Measurements from ENCODE around the gene VSNL1. TPM values are rescaled to one million over a fixed set of nuclear protein-coding genes. Genes with fewer than 3 reads are reported as not detected.

The VSNL1 gene
- total RNA-seq, 1 donor from 2014 or later = 19.2 TPM

DNA sequence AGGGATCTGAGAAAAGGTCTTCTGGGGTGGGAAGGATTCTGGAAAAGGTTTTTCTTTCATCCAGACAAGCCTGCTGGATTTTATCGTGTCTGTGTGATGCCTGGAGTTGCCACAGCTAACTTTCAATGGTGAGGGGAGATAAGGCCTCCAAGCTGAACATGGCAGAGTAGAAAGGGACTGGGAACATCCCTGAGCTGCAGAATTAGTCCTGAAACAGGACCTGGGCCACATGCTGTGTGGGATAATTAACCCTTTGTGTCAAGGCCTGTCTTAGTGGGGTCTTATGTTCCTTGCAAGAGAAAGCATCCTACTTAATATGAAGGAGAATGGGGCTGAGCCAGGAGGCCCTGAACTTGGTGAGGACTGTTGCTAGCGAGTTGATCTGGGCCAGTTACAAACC is 66.4 kb downstream of the VSNL1 start:
- H3K4me1 ChIP-seq = no peaks in the 10 kb centered on the region
- H3K27me3 ChIP-seq = no peaks in the 10 kb centered on the region
- intact Hi-C loops (cut with DNase I) = no loop called here
- no peaks in the 10 kb centered on the region for H3K9me3 ChIP-seq
- H3K27ac ChIP-seq = no peak overlapping the region
- TF ChIP-seq, protein P1, sequence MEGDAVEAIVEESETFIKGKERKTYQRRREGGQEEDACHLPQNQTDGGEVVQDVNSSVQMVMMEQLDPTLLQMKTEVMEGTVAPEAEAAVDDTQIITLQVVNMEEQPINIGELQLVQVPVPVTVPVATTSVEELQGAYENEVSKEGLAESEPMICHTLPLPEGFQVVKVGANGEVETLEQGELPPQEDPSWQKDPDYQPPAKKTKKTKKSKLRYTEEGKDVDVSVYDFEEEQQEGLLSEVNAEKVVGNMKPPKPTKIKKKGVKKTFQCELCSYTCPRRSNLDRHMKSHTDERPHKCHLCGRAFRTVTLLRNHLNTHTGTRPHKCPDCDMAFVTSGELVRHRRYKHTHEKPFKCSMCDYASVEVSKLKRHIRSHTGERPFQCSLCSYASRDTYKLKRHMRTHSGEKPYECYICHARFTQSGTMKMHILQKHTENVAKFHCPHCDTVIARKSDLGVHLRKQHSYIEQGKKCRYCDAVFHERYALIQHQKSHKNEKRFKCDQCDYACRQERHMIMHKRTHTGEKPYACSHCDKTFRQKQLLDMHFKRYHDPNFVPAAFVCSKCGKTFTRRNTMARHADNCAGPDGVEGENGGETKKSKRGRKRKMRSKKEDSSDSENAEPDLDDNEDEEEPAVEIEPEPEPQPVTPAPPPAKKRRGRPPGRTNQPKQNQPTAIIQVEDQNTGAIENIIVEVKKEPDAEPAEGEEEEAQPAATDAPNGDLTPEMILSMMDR (IDR thresholded peaks at IDR 0.05) = no peak
- TF ChIP-seq POLR2A (IDR thresholded peaks at IDR 0.05) (no peak), POLR2AphosphoS5 (IDR thresholded peaks at IDR 0.05; ENCODE audit: insufficient read depth in 1 of 2, low read depth in 1 of 2) (no peak)
- H3K36me3 ChIP-seq = no peaks in the 10 kb centered on the region
- no peak for DNase-seq (ENCODE audit: extremely low spot score in 2 of 2)
- no peak overlapping the region for H3K4me3 ChIP-seq

DNA sequence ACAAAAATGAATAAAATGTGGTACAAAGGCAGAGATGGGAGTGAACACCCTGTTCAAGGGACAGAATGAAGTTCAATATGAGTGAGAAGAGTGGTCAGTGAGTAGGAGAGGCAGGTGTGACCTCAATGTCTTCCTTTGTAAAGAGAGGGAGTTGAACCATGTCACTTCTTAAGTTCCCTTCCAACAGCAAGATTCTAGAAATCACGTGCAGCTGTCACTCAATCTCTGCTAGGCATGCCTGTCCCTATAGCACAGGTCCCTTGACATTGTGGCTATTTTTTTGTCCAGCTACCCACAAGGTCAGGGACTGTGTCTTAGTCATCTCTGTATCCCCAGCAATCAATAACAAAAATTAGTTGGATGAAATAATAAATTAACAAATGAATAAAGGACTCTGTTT is 66.9 kb downstream of the VSNL1 start:
- intact Hi-C loops (cut with DNase I) = no loop called here
- Histone ChIP-seq H3K36me3 (no peaks in the 10 kb centered on the region), H3K4me3 (no peak overlapping the region), H3K27me3 (no peaks in the 10 kb centered on the region), H3K9me3 (no peaks in the 10 kb centered on the region), H3K4me1 (no peaks in the 10 kb centered on the region), H3K27ac (no peak overlapping the region)
- TF ChIP-seq POLR2AphosphoS5 (IDR thresholded peaks at IDR 0.05; ENCODE audit: insufficient read depth in 1 of 2, low read depth in 1 of 2) (no peak), POLR2A (IDR thresholded peaks at IDR 0.05) (no peak)
- TF ChIP-seq, protein P1 (IDR thresholded peaks at IDR 0.05) = no peak
- no peak for DNase-seq (ENCODE audit: extremely low spot score in 2 of 2)

DNA sequence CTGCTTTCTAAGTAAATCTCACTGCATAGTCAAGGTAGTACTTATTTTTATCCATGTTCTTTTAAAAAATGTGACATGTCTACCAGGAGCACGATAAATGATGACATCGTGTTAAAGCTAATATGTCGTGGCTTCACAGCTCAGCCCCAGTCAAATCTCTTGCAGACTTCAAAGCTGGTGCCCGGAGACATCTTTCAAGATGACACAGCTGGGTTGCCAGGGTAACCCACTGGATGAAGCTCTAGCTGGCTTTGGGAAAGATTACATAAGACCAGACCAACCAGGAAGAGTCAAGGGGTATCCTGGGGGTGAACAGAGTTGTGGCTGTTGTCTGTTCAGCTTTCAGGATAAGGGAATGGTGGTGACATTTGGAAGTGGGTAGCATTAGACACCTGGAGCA is 67.8 kb downstream of the VSNL1 start:
- no peaks in the 10 kb centered on the region for H3K36me3 ChIP-seq
- H3K27me3 ChIP-seq = no peaks in the 10 kb centered on the region
- TF ChIP-seq, protein P1 (IDR thresholded peaks at IDR 0.05) = no peak
- TF ChIP-seq POLR2AphosphoS5 (IDR thresholded peaks at IDR 0.05; ENCODE audit: insufficient read depth in 1 of 2, low read depth in 1 of 2) (no peak), POLR2A (IDR thresholded peaks at IDR 0.05) (no peak)
- no peak for DNase-seq (ENCODE audit: extremely low spot score in 2 of 2)
- H3K9me3 ChIP-seq = no peaks in the 10 kb centered on the region
- H3K4me1 ChIP-seq = no peaks in the 10 kb centered on the region
- no peak overlapping the region for H3K4me3 ChIP-seq
- H3K27ac ChIP-seq = no peak overlapping the region
- intact Hi-C loops (cut with DNase I) = no loop called here

DNA sequence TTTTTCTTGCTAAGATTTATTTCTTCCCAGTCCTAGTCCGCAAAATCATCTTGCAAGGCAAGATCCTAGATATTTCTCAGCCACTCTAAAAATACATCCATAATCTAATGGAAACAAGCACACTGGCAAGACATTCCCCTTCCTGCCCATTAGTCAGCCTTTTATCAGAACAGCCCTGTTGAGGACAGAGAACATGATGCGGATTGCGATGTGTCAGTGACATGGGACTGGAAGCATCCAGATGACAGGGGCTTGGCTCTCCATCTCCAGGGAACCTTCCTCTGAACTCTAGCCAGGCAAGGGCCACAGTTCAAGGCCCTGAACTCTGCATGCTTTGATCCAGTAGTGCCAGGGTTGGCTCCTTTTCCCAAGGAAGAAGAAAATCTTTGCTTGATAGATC is 70.0 kb downstream of the VSNL1 start:
- no peak overlapping the region for H3K4me3 ChIP-seq
- H3K36me3 ChIP-seq = no peaks in the 10 kb centered on the region
- DNase-seq (ENCODE audit: extremely low spot score in 2 of 2) = no peak
- H3K27me3 ChIP-seq = no peaks in the 10 kb centered on the region
- TF ChIP-seq, protein P1 (IDR thresholded peaks at IDR 0.05) = no peak
- TF ChIP-seq POLR2AphosphoS5 (IDR thresholded peaks at IDR 0.05; ENCODE audit: insufficient read depth in 1 of 2, low read depth in 1 of 2) (no peak), POLR2A (IDR thresholded peaks at IDR 0.05) (no peak)
- intact Hi-C loops (cut with DNase I) = no loop called here
- no peaks in the 10 kb centered on the region for H3K4me1 ChIP-seq
- H3K9me3 ChIP-seq = no peaks in the 10 kb centered on the region
- H3K27ac ChIP-seq = no peak overlapping the region

DNA sequence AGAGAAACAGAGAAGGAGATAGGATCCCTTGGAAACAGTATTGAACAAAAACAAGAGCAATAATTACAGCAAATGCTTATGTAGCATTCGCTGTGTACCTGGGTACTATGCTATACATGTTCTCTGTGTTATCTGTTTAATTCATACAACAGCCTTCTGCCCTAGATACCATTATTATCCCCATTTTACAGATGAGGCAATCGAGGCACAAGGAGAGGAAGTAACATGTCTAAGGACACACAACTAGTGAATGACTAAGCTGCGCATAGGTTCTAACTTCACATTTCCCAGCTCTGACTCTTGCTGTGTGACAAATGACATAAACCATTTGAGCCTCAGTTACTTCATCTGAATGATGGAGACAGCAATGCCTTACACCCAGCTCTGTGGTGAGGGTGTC is 70.5 kb downstream of the VSNL1 start:
- intact Hi-C loops (cut with DNase I) = no loop called here
- H3K4me3 ChIP-seq = no peak overlapping the region
- no peaks in the 10 kb centered on the region for H3K36me3 ChIP-seq
- no peak for DNase-seq (ENCODE audit: extremely low spot score in 2 of 2)
- TF ChIP-seq POLR2A (IDR thresholded peaks at IDR 0.05) (no peak), POLR2AphosphoS5 (IDR thresholded peaks at IDR 0.05; ENCODE audit: insufficient read depth in 1 of 2, low read depth in 1 of 2) (no peak)
- TF ChIP-seq, protein P1 (IDR thresholded peaks at IDR 0.05) = no peak
- no peaks in the 10 kb centered on the region for H3K4me1 ChIP-seq
- H3K9me3 ChIP-seq = no peaks in the 10 kb centered on the region
- no peaks in the 10 kb centered on the region for H3K27me3 ChIP-seq
- H3K27ac ChIP-seq = no peak overlapping the region

Data from vagina (tissue), 2 donors.